Small intestine (tissue), 7 donors: ENCODE results near the gene PHLPP1. TPM values are rescaled to one million over a fixed set of nuclear protein-coding genes. Genes with fewer than 3 reads are reported as not detected.

Experiments used
- DNase-seq, 2 donors: peaks; one replicate each; pipeline versions ENCODE4 v3.0.0 to v3.0.0-alpha.2; 2013
- FAIRE-seq: peaks from 2 replicates; lab custom pipeline; 2012; peaks lifted over from hg19 to GRCh38; lab: Jason Lieb, UNC
- H3K27ac ChIP-seq, 3 donors: one replicate each; pipeline ENCODE4 v1.5.1; 2013; ENCODE audit warnings: low read length in 2 of 3, mild to moderate bottlenecking in 2 of 3, control low read depth in 1 of 3, inconsistent platforms in 1 of 3, low read depth in 1 of 3, moderate library complexity in 1 of 3
- H3K27me3 ChIP-seq, 3 donors: one replicate each; pipeline ENCODE4 v1.6.1; 2013; ENCODE audit warnings: low read length in 3 of 3, inconsistent platforms in 1 of 3; ENCODE audit not compliant: control insufficient read depth in 3 of 3, insufficient read depth in 3 of 3
- H3K36me3 ChIP-seq, 3 donors: one replicate each; pipeline ENCODE4 v1.6.1; 2013; ENCODE audit warnings: low read length in 3 of 3, inconsistent platforms in 1 of 3, low read depth in 1 of 3, mild to moderate bottlenecking in 1 of 3, moderate library complexity in 1 of 3; ENCODE audit not compliant: control insufficient read depth in 3 of 3, insufficient read depth in 2 of 3
- H3K4me1 ChIP-seq, 3 donors: one replicate each; pipeline ENCODE4 v1.6.1; 2013; ENCODE audit warnings: low read length in 2 of 3, inconsistent platforms in 1 of 3, low read depth in 1 of 3, mild to moderate bottlenecking in 1 of 3, moderate library complexity in 1 of 3; ENCODE audit not compliant: control insufficient read depth in 3 of 3, insufficient read depth in 2 of 3
- H3K4me3 ChIP-seq, 3 donors: one replicate each; pipeline ENCODE4 v1.5.1; 2013; ENCODE audit warnings: low read length in 3 of 3, control low read depth in 1 of 3, inconsistent platforms in 1 of 3, low read depth in 1 of 3, mild to moderate bottlenecking in 1 of 3, moderate library complexity in 1 of 3
- H3K9me3 ChIP-seq, 2 donors: one replicate each; pipeline ENCODE4 v1.6.1; 2013; ENCODE audit warnings: low read depth in 1 of 2, low read length in 1 of 2; ENCODE audit not compliant: control insufficient read depth in 2 of 2, insufficient read depth in 1 of 2
- WGBS, 3 donors: extraction: QIAGEN DNeasy Blood & Tissue Kit; methylation state at CpG; one replicate each; pipeline ENCODE4 v1.1.7; 2013; 5-methylcytosine and 5-hydroxymethylcytosine counted together
- polyA plus RNA-seq, 4 donors: library from polyadenylated mRNA; stranded (reverse) in 3 of 4; unstranded in 1 of 4; fragments of 200-250 nt in 3 of 4; fragments of 120-200 nt in 1 of 4; gene quantifications; one replicate each; pipeline versions ENCODE4 v1.2.1 to v1.2.3, GENCODE V29; 2013
- donor health status: healthy with polysubstance abuse.
- donor health status: control.
- donor health status: control.
- donor health status: Bipolar disorder and iron deficiency.
- donor health status: healthy.

Gene PHLPP1
- polyA plus RNA-seq, 4 donors = 3.2 to 13.1 (median 5.4) TPM

DNA sequence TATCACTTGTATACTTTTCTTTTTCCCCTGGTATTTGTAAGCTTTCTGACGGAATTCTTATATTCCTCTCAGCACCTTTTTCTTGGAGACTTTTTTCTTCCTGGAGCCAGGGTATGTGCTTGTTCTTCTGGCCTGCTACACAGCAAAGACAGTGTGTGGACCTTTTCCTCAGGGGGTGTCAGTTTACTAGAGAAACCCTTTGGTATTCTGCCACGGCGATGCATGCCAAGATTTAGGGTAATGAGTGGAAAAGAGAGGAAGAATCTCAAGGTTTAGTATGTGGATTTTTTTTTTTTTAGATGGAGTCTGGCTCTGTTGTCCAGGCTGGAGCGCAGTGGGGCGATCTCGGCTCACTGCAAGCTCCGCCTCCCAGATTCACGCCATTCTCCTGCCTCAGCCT is 152.2 kb downstream of the PHLPP1 start:
- Histone ChIP-seq H3K27ac (no peak overlapping the region), H3K9me3 (no peaks in the 10 kb centered on the region), H3K4me1 (no peaks in the 10 kb centered on the region), H3K36me3 (peaks cover 0 to 8% (median 2%) of the 10 kb centered on the region in 3 donors), H3K4me3 (no peak overlapping the region), H3K27me3 (no peaks in the 10 kb centered on the region)
- WGBS, 3 donors = 92 to 95% (median 95%) methylated on average over 8 of the region's 8 CpGs
- no peak for DNase-seq
- FAIRE-seq = no peak

- Histone ChIP-seq H3K36me3 (peaks cover 0 to 5% (median 0%) of the 10 kb centered on the region in 3 donors), H3K4me1 (no peaks in the 10 kb centered on the region), H3K27ac (no peak overlapping the region), H3K27me3 (no peaks in the 10 kb centered on the region), H3K9me3 (no peaks in the 10 kb centered on the region), H3K4me3 (no peak overlapping the region)
- FAIRE-seq = no peak
- no peak for DNase-seq
These were observed 153.3 kb downstream of the PHLPP1 start for GRCh38 chr18:62868645-62869044.

GRCh38 chr18:62870643-62871042 is 155.3 kb downstream of the PHLPP1 start:
- peaks cover 0 to 10% (median 0%) of the 10 kb centered on the region in 3 donors for H3K36me3 ChIP-seq
- H3K4me1 ChIP-seq = peaks cover 0 to 4% (median 0%) of the 10 kb centered on the region in 3 donors
- H3K27ac ChIP-seq = no peak overlapping the region
- no peak overlapping the region for H3K4me3 ChIP-seq
- DNase-seq = no peak
- no peaks in the 10 kb centered on the region for H3K9me3 ChIP-seq
- no peaks in the 10 kb centered on the region for H3K27me3 ChIP-seq
- no peak for FAIRE-seq

DNA sequence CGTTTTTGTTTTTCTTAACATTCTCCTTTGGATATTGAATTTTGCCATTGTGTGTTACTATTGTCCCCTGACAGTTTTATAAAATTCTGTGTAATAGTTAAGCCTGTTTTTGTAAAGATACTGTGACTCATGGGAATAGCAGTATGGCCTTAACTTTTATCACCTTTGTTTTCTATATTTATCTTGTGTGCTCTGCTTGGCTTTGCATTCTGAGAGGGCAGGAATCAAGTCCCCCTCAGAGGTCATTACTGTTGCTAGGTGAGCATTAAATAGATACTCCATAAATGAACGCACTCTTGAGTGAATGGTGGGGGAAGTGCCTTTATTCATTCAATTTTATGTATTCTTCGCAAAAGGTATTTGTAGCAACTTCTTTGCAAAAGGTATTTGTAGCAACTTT is 160.0 kb downstream of the PHLPP1 start:
- DNase-seq (no peak), FAIRE-seq (no peak)
- Histone ChIP-seq H3K4me1 (peaks cover 0 to 7% (median 2%) of the 10 kb centered on the region in 3 donors), H3K4me3 (no peak overlapping the region), H3K27me3 (no peaks in the 10 kb centered on the region), H3K27ac (no peak overlapping the region), H3K36me3 (peaks cover 0 to 8% (median 0%) of the 10 kb centered on the region in 3 donors), H3K9me3 (no peaks in the 10 kb centered on the region)
- 83 to 84% (median 83%) methylated on average over 3 of the region's 3 CpGs for WGBS, 3 donors

GRCh38 chr18:62876111-62876510 is 160.8 kb downstream of the PHLPP1 start:
- Histone ChIP-seq H3K27me3 (no peaks in the 10 kb centered on the region), H3K27ac (no peak overlapping the region), H3K4me1 (peaks cover 0 to 7% (median 2%) of the 10 kb centered on the region in 3 donors), H3K4me3 (no peak overlapping the region), H3K36me3 (peaks cover 0 to 8% (median 0%) of the 10 kb centered on the region in 3 donors), H3K9me3 (no peaks in the 10 kb centered on the region)
- 73 to 88% (median 86%) methylated on average over 4 of the region's 4 CpGs for WGBS, 3 donors
- DNase-seq (no peak), FAIRE-seq (no peak)

DNA sequence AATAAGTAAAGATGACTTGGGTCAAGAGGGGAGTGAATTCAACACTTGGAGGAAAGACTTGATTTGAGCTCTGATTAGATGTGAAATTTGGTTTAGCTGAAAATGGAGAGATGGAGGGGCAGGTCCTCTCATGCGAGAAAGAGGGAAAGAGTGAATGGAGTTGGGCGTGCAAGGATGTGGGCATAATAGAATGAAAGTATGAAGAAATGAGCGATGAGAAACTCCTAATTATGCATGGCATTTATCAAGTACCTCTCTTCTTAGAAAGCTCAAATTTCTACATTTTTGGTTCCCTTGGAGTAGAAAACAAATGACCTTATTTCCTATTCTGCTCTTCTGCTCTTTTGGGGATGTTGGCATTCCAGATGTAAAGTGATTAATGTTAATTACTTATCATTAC is 161.5 kb downstream of the PHLPP1 start:
- Histone ChIP-seq H3K36me3 (peaks cover 0 to 5% (median 0%) of the 10 kb centered on the region in 3 donors), H3K27ac (no peak overlapping the region), H3K4me3 (no peak overlapping the region), H3K9me3 (no peaks in the 10 kb centered on the region), H3K4me1 (peaks cover 0 to 7% (median 2%) of the 10 kb centered on the region in 3 donors), H3K27me3 (no peaks in the 10 kb centered on the region)
- 92 to 100% (median 97%) methylated on average over 3 of the region's 3 CpGs for WGBS, 3 donors
- DNase-seq (no peak), FAIRE-seq (no peak)

DNA sequence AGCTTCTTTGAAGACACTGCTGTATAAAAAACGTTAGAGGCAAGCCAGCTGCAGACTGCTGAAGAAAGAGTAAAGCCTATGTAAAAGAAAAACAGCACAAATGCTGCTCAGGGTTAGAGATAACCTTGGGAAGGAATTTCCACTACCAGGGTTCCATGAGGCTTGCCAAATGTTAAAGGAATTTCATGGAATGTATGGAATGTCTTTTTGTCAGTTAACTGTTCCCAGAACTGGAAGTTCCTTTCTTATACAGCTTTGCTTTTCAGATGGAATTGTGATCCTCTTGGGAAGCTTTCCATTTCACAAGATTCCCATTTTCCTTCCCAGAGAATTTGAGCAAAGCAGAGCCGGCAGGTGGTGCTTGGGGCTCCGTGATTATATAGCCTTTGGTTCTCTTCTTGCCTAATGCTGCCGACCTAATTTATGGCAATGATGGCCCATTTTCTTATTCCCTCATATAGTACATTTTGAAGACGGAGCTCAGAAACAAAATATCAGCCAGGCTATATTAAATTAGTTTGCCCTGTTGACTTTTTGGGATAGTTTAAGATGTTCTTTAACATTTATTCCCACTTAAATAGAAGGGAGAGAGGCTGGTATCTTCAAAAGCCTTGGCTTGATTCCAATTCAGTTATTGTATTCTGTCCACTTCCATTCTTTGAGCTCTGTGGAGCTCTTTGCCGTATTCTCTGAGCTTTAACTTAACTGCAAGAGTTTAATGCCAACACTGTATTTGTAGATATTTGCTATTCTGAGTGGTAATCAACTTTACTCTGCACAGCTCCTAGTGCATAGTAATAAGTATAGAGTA is 162.3 kb downstream of the PHLPP1 start:
- no peak overlapping the region for H3K4me3 ChIP-seq
- FAIRE-seq (no peak), DNase-seq (no peak)
- no peak overlapping the region for H3K27ac ChIP-seq
- no peaks in the 10 kb centered on the region for H3K27me3 ChIP-seq
- H3K4me1 ChIP-seq = peaks cover 0 to 7% (median 2%) of the 10 kb centered on the region in 3 donors
- H3K36me3 ChIP-seq = peaks cover 0 to 5% (median 0%) of the 10 kb centered on the region in 3 donors
- 55 to 73% (median 70%) methylated on average over 6 of the region's 6 CpGs for WGBS, 3 donors
- no peaks in the 10 kb centered on the region for H3K9me3 ChIP-seq

DNA sequence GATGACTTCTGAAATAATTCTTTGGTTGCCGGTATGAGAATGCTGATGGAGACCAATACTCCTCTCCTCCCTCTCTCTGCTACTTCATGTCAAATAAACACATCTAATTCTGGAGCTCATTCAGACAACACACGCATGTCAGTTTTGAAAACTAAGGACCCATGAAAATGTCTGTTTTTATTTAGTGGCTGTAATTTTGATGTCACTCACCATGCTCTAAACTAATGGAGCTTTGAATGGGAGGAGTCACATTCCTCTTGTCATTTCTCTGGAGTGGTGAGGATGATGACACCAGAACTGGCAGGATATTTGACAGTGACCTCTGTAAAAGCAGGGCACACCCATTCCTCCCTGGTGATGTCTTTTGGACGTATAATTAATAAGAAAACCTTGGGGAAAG is 163.0 kb downstream of the PHLPP1 start:
- Histone ChIP-seq H3K4me1 (peaks cover 0 to 7% (median 2%) of the 10 kb centered on the region in 3 donors), H3K9me3 (no peaks in the 10 kb centered on the region)
- no peak for FAIRE-seq

More for the DNA sequence above, 163.0 kb downstream of the PHLPP1 start:
- H3K27me3 ChIP-seq = no peaks in the 10 kb centered on the region
- 70 to 91% (median 88%) methylated on average over 3 of the region's 3 CpGs for WGBS, 3 donors
- peaks cover 0 to 5% (median 0%) of the 10 kb centered on the region in 3 donors for H3K36me3 ChIP-seq
- no peak overlapping the region for H3K4me3 ChIP-seq
- H3K27ac ChIP-seq = no peak overlapping the region
- no peak for DNase-seq
